NB4 (cell line): Measurements from ENCODE around the gene CCNY.
A peak's percentile ranks its signal among the peaks of the same experiment; 100 is the strongest.

ENCODE experiments used
- DNase-seq: peaks from one replicate; pipeline ENCODE4 v3.0.0; 2010; ENCODE audit warnings: low read depth
- H3K4me3 ChIP-seq: one replicate; pipeline ENCODE4 v1.5.1; 2011; ENCODE audit warnings: mild to moderate bottlenecking, low read depth, low read length, moderate library complexity
- CTCF ChIP-seq: IDR thresholded peaks from one replicate; pipeline ENCODE4 v1.5.1; 2012; ENCODE audit warnings: low read depth, low read length
- MAX ChIP-seq: IDR thresholded peaks from 2 replicates; pipeline ENCODE4 v1.6.1; 2011; ENCODE audit warnings: low read depth, low read length
- MYC ChIP-seq: IDR thresholded peaks from 2 replicates; pipeline ENCODE4 v1.6.1; 2011; ENCODE audit warnings: low read depth, low read length
- POLR2A ChIP-seq: IDR thresholded peaks from 2 replicates; pipeline ENCODE4 v1.6.1; 2011; ENCODE audit warnings: mild to moderate bottlenecking; ENCODE audit not compliant: insufficient read length; ENCODE audit errors: extremely low read depth

Gene CCNY

GRCh38 chr10:35612385-35613106, 276.2 kb downstream of the CCNY start:
- DNase-seq, result no peak
- no peak overlapping the region for H3K4me3 ChIP-seq
- TF ChIP-seq MAX (no peak), CTCF (no peak), MYC (no peak), POLR2A (no peak)

GRCh38 chr10:35613107-35613440, 276.8 kb downstream of the CCNY start:
- no peak overlapping the region for H3K4me3 ChIP-seq
- TF ChIP-seq POLR2A (no peak), MYC (no peak), CTCF (no peak), MAX (no peak)
- no peak for DNase-seq

GRCh38 chr10:35613597-35614226, 277.4 kb downstream of the CCNY start:
- peak; percentile 3 for DNase-seq
- no peak for TF ChIP-seq MYC
- no peak for TF ChIP-seq POLR2A
- TF ChIP-seq CTCF, result no peak
- TF ChIP-seq MAX, result no peak

GRCh38 chr10:35614312-35614711, 278.0 kb downstream of the CCNY start:
- H3K4me3 ChIP-seq, result no peak overlapping the region
- DNase-seq, result no peak
- TF ChIP-seq MYC (no peak), MAX (no peak), CTCF (no peak), POLR2A (no peak)

More at GRCh38 chr10:35613597-35614226, 277.4 kb downstream of the CCNY start:
- no peak overlapping the region for H3K4me3 ChIP-seq
